ENCODE results near the gene MYO16.

MYO16 gene

DNA sequence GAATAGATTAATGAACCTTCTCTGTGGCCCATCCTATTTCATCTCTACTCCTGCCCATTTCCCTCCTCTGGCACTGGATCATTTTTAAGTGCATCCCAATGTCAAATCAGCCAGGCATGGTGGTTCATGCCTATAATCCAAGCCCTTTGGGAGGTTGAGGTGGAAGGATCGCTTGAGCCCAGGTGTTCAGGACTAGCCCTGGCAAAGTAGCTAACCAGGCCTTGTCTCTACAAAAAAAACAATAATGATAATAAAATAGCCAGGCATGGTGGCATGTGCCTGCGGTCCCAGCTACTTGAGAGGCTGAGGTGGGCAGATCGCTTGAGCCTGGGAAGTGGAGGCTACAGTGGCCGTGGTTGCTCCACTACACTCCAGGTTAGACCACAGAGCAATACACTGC is 517.0 kb downstream of the MYO16 start:
- no peak overlapping the region for H3K27ac Mint-ChIP-seq
- no peaks in the 10 kb centered on the region for H3K9me3 Mint-ChIP-seq
- no peaks in the 10 kb centered on the region for H3K4me1 Mint-ChIP-seq
- DNase-seq (no peak), ATAC-seq (no peak)
- no peaks in the 10 kb centered on the region for H3K36me3 Mint-ChIP-seq (ENCODE audit: low read depth)
- H3K27me3 Mint-ChIP-seq = peaks cover 27% of the 10 kb centered on the region
- no peak overlapping the region for H3K4me3 Mint-ChIP-seq

GRCh38 chr13:109146912-109147647 is 517.7 kb downstream of the MYO16 start:
- ATAC-seq (no peak), DNase-seq (no peak)
- Mint-ChIP-seq H3K4me3 (no peak overlapping the region), H3K27me3 (peaks cover 21% of the 10 kb centered on the region), H3K4me1 (no peaks in the 10 kb centered on the region), H3K9me3 (no peaks in the 10 kb centered on the region), H3K36me3 (ENCODE audit: low read depth) (no peaks in the 10 kb centered on the region), H3K27ac (no peak overlapping the region)

GRCh38 chr13:109148243-109148642 is 518.8 kb downstream of the MYO16 start:
- peaks cover 11% of the 10 kb centered on the region for H3K27me3 Mint-ChIP-seq
- no peak overlapping the region for H3K27ac Mint-ChIP-seq

GRCh38 chr13:109150696-109151095 is 521.3 kb downstream of the MYO16 start:
- no peaks in the 10 kb centered on the region for H3K36me3 Mint-ChIP-seq (ENCODE audit: low read depth)
- peaks cover 4% of the 10 kb centered on the region for H3K27me3 Mint-ChIP-seq
- DNase-seq (no peak), ATAC-seq (no peak)
- H3K9me3 Mint-ChIP-seq = no peaks in the 10 kb centered on the region
- no peak overlapping the region for H3K27ac Mint-ChIP-seq
- H3K4me1 Mint-ChIP-seq = no peaks in the 10 kb centered on the region
- no peak overlapping the region for H3K4me3 Mint-ChIP-seq

More at GRCh38 chr13:109148243-109148642, 518.8 kb downstream of the MYO16 start:
- no peak for DNase-seq
- no peak for ATAC-seq
- Mint-ChIP-seq H3K9me3 (no peaks in the 10 kb centered on the region), H3K4me3 (no peak overlapping the region), H3K4me1 (no peaks in the 10 kb centered on the region), H3K36me3 (ENCODE audit: low read depth) (no peaks in the 10 kb centered on the region)

GRCh38 chr13:109151255-109151654 is 521.8 kb downstream of the MYO16 start:
- no peak overlapping the region for H3K27ac Mint-ChIP-seq

DNA sequence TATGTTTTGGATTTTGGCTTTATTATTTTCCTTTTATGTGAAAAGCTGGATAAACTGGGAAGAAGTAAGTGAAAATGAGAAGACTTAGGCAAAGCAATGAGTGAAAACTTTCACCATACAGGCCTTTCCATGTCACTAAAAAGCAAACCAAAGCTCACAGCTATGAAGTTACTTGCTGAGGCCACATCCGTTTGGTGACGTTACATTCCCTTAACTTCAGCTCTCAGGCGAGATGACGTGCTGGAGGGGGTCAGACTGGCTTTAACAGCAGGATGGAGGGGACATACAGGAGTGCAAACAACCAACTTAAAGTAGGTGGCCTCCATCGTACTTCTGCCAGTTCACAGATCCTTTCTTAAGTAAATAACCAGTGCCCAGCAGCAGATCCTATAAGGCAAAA is 522.3 kb downstream of the MYO16 start:
- ATAC-seq = no peak
- Mint-ChIP-seq H3K4me3 (no peak overlapping the region), H3K4me1 (no peaks in the 10 kb centered on the region), H3K9me3 (no peaks in the 10 kb centered on the region), H3K27ac (no peak overlapping the region), H3K36me3 (ENCODE audit: low read depth) (no peaks in the 10 kb centered on the region), H3K27me3 (peaks cover 5% of the 10 kb centered on the region)
- no peak for DNase-seq

More at GRCh38 chr13:109151255-109151654, 521.8 kb downstream of the MYO16 start:
- DNase-seq = no peak
- no peaks in the 10 kb centered on the region for H3K36me3 Mint-ChIP-seq (ENCODE audit: low read depth)
- H3K4me1 Mint-ChIP-seq = no peaks in the 10 kb centered on the region
- H3K9me3 Mint-ChIP-seq = no peaks in the 10 kb centered on the region
- ATAC-seq = no peak
- no peak overlapping the region for H3K4me3 Mint-ChIP-seq
- peaks cover 5% of the 10 kb centered on the region for H3K27me3 Mint-ChIP-seq

- no peak overlapping the region for H3K27ac Mint-ChIP-seq
- H3K4me1 Mint-ChIP-seq = no peaks in the 10 kb centered on the region
- peaks cover 9% of the 10 kb centered on the region for H3K27me3 Mint-ChIP-seq
- DNase-seq (no peak), ATAC-seq (no peak)
- no peaks in the 10 kb centered on the region for H3K36me3 Mint-ChIP-seq (ENCODE audit: low read depth)
- H3K9me3 Mint-ChIP-seq = no peaks in the 10 kb centered on the region
- no peak overlapping the region for H3K4me3 Mint-ChIP-seq
Measured at GRCh38 chr13:109152311-109152820, 523.0 kb downstream of the MYO16 start.

DNA sequence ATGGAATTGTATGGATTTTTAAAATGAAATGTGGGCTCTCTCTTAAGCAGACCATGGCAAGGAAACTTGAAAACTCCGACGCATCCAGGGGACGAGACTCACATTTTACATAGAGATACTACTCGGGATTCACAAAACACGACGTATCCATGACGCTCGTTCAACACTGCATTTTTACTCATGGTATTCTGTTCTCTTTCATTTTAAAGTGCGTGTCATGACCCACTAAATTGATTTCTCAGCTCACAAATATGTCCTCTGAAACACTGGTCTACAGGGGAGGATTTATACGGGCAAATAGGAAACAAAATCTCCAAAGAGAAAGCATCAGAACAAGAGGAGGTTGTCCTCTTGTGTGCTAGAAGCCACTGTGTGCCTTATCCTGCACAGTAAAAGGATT is 523.5 kb downstream of the MYO16 start:
- Mint-ChIP-seq H3K27me3 (peaks cover 13% of the 10 kb centered on the region), H3K36me3 (ENCODE audit: low read depth) (no peaks in the 10 kb centered on the region), H3K4me1 (no peaks in the 10 kb centered on the region), H3K27ac (no peak overlapping the region), H3K4me3 (no peak overlapping the region), H3K9me3 (no peaks in the 10 kb centered on the region)
- DNase-seq (no peak), ATAC-seq (no peak)

DNA sequence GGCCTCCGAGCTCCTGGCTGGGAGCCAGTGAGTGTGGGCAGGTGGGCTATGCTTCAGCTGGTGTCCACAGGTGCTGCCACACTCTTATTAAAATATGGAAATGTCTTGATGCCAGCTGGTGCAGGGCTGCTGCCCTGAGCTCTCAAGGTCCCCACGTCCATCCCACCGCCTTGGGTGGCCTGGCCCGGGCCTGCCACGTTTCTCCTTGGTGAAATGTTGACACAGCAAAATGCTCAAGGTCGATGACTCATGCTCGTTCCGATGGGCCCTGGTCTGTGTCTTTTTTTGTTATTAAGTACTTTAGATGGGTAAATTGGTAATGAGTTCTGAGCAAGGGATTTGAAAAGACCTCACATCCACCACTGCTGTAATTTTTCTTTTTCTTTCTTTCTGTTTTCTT is 524.7 kb downstream of the MYO16 start:
- ATAC-seq (no peak), DNase-seq (no peak)
- Mint-ChIP-seq H3K27ac (no peak overlapping the region), H3K4me3 (no peak overlapping the region), H3K4me1 (no peaks in the 10 kb centered on the region), H3K27me3 (peaks cover 14% of the 10 kb centered on the region), H3K9me3 (no peaks in the 10 kb centered on the region), H3K36me3 (ENCODE audit: low read depth) (no peaks in the 10 kb centered on the region)

- H3K4me1 Mint-ChIP-seq = no peaks in the 10 kb centered on the region
- H3K9me3 Mint-ChIP-seq = no peaks in the 10 kb centered on the region
- peaks cover 14% of the 10 kb centered on the region for H3K27me3 Mint-ChIP-seq
- DNase-seq (no peak), ATAC-seq (no peak)
- H3K27ac Mint-ChIP-seq = no peak overlapping the region
- H3K36me3 Mint-ChIP-seq (ENCODE audit: low read depth) = no peaks in the 10 kb centered on the region
- no peak overlapping the region for H3K4me3 Mint-ChIP-seq
Measured at GRCh38 chr13:109154546-109154945, 525.1 kb downstream of the MYO16 start.

GRCh38 chr13:109154966-109155761 is 525.8 kb downstream of the MYO16 start:
- DNase-seq (no peak), ATAC-seq (no peak)
- H3K4me3 Mint-ChIP-seq = no peak overlapping the region
- no peak overlapping the region for H3K27ac Mint-ChIP-seq
- H3K4me1 Mint-ChIP-seq = no peaks in the 10 kb centered on the region
- no peaks in the 10 kb centered on the region for H3K36me3 Mint-ChIP-seq (ENCODE audit: low read depth)
- H3K9me3 Mint-ChIP-seq = no peaks in the 10 kb centered on the region
- H3K27me3 Mint-ChIP-seq = peaks cover 14% of the 10 kb centered on the region

GRCh38 chr13:109156181-109156935 is 526.9 kb downstream of the MYO16 start:
- Mint-ChIP-seq H3K36me3 (ENCODE audit: low read depth) (no peaks in the 10 kb centered on the region), H3K27ac (no peak overlapping the region), H3K27me3 (peaks cover 14% of the 10 kb centered on the region), H3K4me1 (peaks cover 2% of the 10 kb centered on the region), H3K4me3 (no peak overlapping the region), H3K9me3 (no peaks in the 10 kb centered on the region)
- ATAC-seq = no peak
- no peak for DNase-seq

DNA sequence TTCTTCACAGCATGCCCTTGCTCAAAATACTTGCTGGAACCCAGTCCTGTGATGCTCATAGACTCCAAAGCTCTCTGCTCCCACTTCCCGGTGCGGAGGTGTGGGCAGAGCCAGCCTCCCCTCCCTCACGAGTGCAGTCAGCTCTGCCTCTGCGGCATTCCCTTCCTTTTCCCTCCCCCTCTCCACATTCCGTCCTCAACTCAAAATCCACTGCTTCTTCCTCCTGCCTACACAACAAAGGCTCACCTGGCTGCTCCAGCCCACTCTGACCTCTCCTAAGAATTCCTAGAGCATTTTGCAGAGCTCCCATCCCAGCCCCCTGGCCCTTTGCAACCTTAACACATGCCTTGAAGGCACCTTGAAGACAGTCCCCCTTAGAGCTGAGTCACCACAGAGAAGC is 527.9 kb downstream of the MYO16 start:
- peaks cover 6% of the 10 kb centered on the region for H3K4me1 Mint-ChIP-seq
- no peak overlapping the region for H3K27ac Mint-ChIP-seq
- no peak overlapping the region for H3K4me3 Mint-ChIP-seq
- no peaks in the 10 kb centered on the region for H3K9me3 Mint-ChIP-seq
- H3K36me3 Mint-ChIP-seq (ENCODE audit: low read depth) = no peaks in the 10 kb centered on the region
- peaks cover 14% of the 10 kb centered on the region for H3K27me3 Mint-ChIP-seq
- ATAC-seq = no peak
- DNase-seq = no peak

DNA sequence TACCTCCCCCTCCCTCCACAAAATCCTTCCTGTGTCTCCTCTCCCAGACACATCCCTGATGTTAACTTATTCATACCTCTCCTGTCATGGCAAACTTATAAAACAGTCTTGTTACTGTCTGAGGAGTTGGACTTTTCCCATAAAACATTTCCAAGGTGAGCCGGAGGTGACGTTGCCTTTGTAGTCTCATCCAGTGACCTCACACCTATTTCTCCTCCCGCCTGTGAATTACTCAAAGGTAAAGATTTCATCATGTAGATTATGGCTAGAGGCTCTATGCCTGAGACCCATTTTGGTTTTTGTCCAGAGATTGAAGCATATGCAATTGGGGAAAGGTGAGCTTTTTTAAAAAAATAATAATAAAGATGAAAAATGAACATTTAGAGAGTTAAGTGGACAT is 529.0 kb downstream of the MYO16 start:
- ATAC-seq (no peak), DNase-seq (no peak)
- Mint-ChIP-seq H3K36me3 (ENCODE audit: low read depth) (no peaks in the 10 kb centered on the region), H3K4me1 (peaks cover 15% of the 10 kb centered on the region), H3K27me3 (peaks cover 19% of the 10 kb centered on the region), H3K4me3 (no peak overlapping the region), H3K9me3 (no peaks in the 10 kb centered on the region), H3K27ac (no peak overlapping the region)

Measured in activated naive CD8-positive, alpha-beta T cell treated with anti-CD3 and anti-CD28 coated beads, Interleukin-2, amount 50 U/mL, for 24 hours (primary cell).